Non-pigmented ciliary epithelial cell (primary cell): ENCODE measurements around the gene OSBPL2.
A peak's percentile ranks its signal among the peaks of the same experiment; 100 is the strongest.

Experiments used
- DNase-seq: peaks from one replicate; pipeline ENCODE4 v3.0.0-alpha.2; 2010; ENCODE audit warnings: low read depth

OSBPL2 gene

DNA sequence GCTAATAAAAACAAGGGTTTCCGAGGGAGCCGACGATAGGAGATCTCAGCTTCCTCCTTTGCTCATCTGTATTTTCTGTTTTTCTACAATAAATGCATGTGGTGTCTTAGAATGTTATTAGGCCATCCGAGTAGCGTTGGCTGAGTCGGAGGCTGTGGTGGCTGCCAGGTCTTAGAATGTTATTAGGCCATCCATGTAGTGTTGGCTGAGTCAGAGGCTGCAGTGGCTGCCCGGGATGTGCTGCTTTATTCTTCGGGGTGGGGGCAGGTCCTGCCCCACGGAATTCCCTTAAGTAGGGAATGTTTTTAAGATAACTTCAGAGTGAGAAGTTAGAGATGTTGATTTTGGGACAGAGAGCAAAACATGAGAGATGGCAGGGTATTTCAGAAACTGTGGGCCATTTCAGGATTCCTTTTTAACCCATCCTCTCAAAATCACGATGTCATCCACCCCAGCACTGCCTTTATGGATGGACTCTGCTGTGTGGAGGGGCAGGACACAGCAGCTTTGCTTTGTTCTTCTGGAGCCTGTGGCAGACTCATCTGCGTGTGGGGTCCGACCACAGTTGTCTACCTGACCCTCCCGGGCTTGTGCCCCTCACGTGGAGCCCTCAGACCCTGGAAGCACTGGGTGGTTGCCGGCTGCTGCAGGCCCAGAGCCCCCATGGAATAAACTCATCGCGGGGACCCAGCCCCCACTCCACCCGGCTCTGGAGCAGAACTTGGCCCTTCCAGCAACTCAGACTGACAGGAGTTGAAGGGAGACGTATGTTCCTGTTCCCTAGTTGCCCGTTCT lies 20.4 kb downstream of the OSBPL2 start:
- peak; percentile 45 for DNase-seq

DNA sequence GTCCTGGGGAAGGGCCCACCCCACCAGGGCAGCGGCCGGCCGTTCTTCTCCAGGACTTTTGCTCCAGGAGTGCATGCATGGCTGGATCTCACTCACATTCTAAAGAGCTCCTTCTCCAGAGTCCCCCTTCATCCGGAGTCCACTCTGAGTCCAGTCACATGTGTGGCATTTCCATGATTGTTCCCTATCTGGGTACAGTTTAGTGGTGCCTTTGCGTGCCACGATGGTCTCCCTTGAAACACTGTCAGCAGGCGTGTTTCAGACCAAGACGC lies 20.9 kb downstream of the OSBPL2 start:
- no peak for DNase-seq

DNA sequence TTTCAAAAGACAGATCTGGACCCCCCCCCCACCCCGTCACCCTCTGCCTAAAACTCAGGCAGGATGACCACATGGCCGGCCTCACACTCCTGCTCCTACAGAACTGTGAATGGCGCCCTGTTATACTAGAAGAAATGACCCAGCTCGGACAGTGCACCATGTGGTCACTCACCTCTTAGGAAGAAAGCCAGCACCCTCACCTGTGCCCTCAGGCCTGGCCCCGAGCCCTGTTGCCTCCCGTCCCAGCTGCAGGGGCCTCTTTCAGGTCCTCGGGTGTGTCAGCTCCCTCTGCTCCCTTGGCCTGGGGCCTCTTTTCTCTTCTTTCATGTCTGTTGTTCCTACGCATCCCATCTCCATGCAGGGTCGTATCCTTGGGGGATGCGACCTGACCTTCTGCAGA lies 23.7 kb downstream of the OSBPL2 start:
- no peak for DNase-seq

- DNase-seq: no peak
These were observed 25.1 kb downstream of the OSBPL2 start for GRCh38 chr20:62263396-62263795.

DNA sequence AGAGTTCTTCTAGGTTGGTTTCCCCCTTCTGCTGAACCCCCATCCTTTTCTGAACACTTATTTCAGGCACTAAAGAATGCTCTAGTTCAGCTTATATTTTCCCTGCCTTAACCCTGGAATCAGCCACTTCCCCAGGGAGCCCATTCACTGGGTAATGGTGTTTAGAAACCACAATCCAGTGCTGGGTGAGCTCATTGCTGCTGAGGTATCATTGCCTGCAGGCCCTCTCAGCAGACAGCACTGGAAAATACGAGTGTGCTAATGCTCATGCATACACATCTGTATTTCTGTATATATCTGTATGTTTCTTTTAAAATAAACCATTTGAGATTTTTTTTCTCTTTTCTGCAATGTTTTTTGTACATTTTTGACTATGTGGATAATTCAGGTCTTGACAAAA lies 27.0 kb downstream of the OSBPL2 start:
- DNase-seq: no peak

- DNase-seq: no peak
These were observed 28.0 kb downstream of the OSBPL2 start for GRCh38 chr20:62266340-62266739.

DNA sequence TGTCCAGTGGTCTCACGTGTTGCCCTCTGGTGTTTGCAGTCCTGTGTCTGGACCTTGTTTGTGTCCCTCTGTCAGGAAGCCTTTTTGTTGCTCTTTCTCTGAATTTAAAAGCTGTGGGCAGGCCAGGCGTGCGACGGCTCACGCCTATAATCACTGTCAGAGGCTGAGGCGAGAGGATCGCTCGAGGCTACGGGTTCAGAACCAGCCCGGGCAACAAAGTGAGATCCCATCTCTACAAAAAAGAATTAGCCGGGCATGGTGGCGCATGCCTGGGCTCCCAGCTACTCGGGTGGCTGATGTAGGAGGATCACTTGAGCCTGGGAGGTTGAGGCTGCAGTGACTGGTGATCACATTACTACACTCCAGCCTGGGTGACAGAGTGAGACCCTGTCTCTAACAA lies 28.5 kb downstream of the OSBPL2 start:
- no peak for DNase-seq

GRCh38 chr20:62267543-62267942 lies 29.2 kb downstream of the OSBPL2 start:
- no peak for DNase-seq

- no peak for DNase-seq
These were observed 30.0 kb downstream of the OSBPL2 start for GRCh38 chr20:62268228-62268900.

DNA sequence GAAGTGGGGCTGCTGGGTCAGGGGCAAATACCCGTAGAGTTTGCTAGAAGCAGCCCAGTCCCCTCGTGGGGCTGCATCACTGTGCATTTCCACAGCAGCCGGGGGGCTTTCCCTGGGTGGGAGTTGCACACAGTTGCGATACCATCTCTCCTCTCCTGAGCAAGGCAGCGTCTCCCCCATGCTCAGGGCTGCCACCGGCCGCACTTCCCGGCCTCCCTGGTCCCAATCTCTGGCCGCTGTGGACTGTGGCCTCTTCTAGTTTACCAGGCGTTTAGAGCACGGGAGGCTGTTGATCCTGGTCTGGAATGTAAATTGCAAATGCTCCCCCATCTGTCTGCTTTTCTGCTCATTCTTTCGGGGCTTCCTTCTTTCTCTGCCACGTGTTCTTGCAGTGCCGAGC lies 31.1 kb downstream of the OSBPL2 start:
- DNase-seq: no peak

DNA sequence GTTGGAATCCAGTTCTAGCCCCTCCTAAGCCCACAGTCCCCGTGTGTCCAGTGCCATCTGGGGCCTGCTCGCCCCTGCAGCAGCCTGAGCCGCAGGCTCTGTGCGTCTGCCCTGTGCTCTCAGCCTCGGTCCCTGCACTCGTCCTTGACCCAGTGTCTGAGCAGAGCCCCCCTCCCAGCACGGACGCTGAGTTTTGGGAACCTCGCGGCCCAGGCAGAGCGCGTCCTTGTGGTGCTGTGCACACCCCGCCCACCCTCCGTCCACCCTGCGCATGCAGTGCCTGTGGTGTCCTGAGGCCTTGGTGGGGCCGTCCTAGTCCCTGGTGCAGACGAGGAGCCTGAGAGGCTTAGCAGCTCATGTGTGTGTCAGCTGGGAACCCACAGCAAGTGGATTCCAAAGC lies 31.6 kb downstream of the OSBPL2 start:
- DNase-seq: no peak

- DNase-seq: no peak
These were observed 33.9 kb downstream of the OSBPL2 start for GRCh38 chr20:62272200-62272599.

- DNase-seq: no peak
These were observed 35.1 kb downstream of the OSBPL2 start for GRCh38 chr20:62273416-62273815.

GRCh38 chr20:62274332-62274950 lies 36.1 kb downstream of the OSBPL2 start:
- no peak for DNase-seq

DNA sequence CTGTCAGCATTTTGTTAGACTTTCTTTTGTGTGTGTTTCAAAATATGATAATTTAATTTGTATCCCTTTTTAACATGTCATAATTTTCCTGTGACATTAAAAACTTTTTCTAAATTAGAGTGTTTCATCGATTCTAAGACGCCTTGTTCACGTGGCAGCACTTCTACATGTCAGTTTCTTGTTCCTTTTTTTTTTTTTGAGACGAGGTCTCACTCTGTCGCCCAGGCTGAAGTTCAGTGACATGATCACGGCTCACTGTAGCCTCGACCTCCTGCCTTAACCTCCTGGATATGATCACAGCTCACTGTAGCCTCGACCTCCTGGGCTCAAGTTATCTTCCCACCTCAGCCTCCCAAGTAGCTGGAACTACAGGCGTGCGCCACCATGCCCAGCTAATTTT lies 36.9 kb downstream of the OSBPL2 start:
- no peak for DNase-seq

- DNase-seq: no peak
These were observed 38.1 kb downstream of the OSBPL2 start for GRCh38 chr20:62276439-62276838.

- DNase-seq: no peak
These were observed 38.9 kb downstream of the OSBPL2 start for GRCh38 chr20:62277253-62277652.

DNA sequence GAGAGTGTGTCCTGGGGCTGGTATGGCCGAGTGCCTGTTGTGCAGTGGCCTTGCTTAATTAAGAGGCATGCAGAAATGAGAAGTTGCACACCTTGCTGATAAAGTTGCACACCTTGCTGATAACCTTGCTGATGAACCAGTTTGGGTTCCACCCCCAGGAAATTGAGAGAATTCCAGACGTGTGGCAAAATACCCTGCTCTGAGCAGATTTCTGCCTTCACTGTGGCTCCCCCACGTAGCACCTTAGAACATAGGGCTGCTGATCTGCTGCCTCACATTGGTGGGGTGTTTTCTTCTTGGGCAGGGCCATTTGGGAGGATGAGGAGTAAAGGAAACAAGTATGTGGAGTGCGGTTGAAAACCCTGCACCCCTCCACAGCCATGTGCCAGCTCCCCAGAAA lies 42.0 kb downstream of the OSBPL2 start:
- DNase-seq: no peak

GRCh38 chr20:62281161-62281933 lies 43.0 kb downstream of the OSBPL2 start:
- no peak for DNase-seq

GRCh38 chr20:62282103-62282502 lies 43.8 kb downstream of the OSBPL2 start:
- no peak for DNase-seq

GRCh38 chr20:62282877-62283503 lies 44.7 kb downstream of the OSBPL2 start:
- DNase-seq: no peak

DNA sequence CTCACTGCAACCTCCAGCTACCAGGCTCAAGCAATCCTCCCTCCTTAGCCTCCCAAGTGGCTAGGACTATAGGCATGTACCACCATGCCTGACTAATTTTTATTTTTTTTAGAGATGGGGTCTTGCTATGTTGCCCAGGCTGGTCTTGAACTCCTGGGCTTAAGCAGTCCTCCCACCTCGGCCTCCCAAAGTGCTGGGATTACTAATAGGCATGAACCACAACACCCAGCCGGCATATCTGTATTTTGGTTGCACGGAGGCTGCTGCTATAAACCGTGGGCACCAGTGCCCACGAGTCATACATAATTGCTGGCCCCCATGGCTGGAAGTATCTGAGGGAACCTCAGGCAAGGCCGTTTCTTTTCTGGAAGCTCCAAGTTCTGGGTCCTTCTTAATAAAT lies 46.1 kb downstream of the OSBPL2 start:
- DNase-seq: no peak
